Activated CD8-positive, alpha-beta T cell treated with anti-CD3 and anti-CD28 coated beads for 36 hours (primary cell): ENCODE measurements around the gene CALCB. TPM values are rescaled to one million over a fixed set of nuclear protein-coding genes. Genes with fewer than 3 reads are reported as not detected.

Source experiments
- ATAC-seq: fragments of 200-7000 bp; cut with Tn5 transposase; one replicate; pipeline ENCODE4 v1.10.0; 2021; ENCODE audit warnings: mild to moderate bottlenecking, moderate library complexity
- CTCF ChIA-PET: fragments of 350-600 bp; sonication (Branson Sonifier 250); formaldehyde crosslinking; loops from one replicate; lab custom pipeline; 2021; ENCODE audit warnings: antibody characterized with exemption; lab: Charles Lee
- POLR2A ChIA-PET: fragments of 350-600 bp; sonication (Branson Sonifier 250); formaldehyde crosslinking; loops from one replicate; lab custom pipeline; 2021; ENCODE audit warnings: antibody characterized with exemption; lab: Charles Lee
- DNase-seq: peaks from one replicate; pipeline ENCODE4 v3.0.0-alpha.2; 2020
- H3K27ac Mint-ChIP-seq: one replicate; pipeline ENCODE4 v1.8.0; 2021; ENCODE audit warnings: mild to moderate bottlenecking, mixed read lengths
- H3K27me3 Mint-ChIP-seq: one replicate; pipeline ENCODE4 v1.8.0; 2021; ENCODE audit warnings: mixed read lengths
- H3K36me3 Mint-ChIP-seq: one replicate; pipeline ENCODE4 v1.8.0; 2021; ENCODE audit warnings: low read depth, mixed read lengths
- H3K4me1 Mint-ChIP-seq: one replicate; pipeline ENCODE4 v1.8.0; 2021; ENCODE audit warnings: low read depth, mixed read lengths
- H3K4me3 Mint-ChIP-seq: one replicate; pipeline ENCODE4 v1.8.0; 2021; ENCODE audit warnings: mild to moderate bottlenecking, moderate library complexity, mixed read lengths
- H3K9me3 Mint-ChIP-seq: one replicate; pipeline ENCODE4 v1.8.0; 2021; ENCODE audit warnings: mixed read lengths
- intact Hi-C: fragments of 100-400 bp; cut with micrococcal nuclease; formaldehyde crosslinking; loops from one replicate; pipeline ENCODE4 v1.10.0; 2022
- total RNA-seq, 2 experiments: library from RNA; stranded (reverse); gene quantifications; one replicate each; pipeline ENCODE4 v1.2.3, GENCODE V29; 2021
- TF ChIP-seq, protein P1 (sequence below): fragments of 200-600 bp; IDR thresholded peaks from one replicate; pipeline ENCODE4 v1.8.0; 2022; ENCODE audit warnings: antibody characterized with exemption, mild to moderate bottlenecking

The CALCB gene
- total RNA-seq, 2 experiments from 2014 or later, result 3.9 to 4.7 TPM

GRCh38 chr11:15119352-15119751, 46.0 kb downstream of the CALCB start:
- Mint-ChIP-seq H3K27me3 (peaks cover 42% of the 10 kb centered on the region), H3K4me3 (no peak overlapping the region), H3K27ac (no peak overlapping the region), H3K4me1 (peaks cover 18% of the 10 kb centered on the region), H3K9me3 (no peaks in the 10 kb centered on the region), H3K36me3 (no peaks in the 10 kb centered on the region)
- TF ChIP-seq, protein P1, sequence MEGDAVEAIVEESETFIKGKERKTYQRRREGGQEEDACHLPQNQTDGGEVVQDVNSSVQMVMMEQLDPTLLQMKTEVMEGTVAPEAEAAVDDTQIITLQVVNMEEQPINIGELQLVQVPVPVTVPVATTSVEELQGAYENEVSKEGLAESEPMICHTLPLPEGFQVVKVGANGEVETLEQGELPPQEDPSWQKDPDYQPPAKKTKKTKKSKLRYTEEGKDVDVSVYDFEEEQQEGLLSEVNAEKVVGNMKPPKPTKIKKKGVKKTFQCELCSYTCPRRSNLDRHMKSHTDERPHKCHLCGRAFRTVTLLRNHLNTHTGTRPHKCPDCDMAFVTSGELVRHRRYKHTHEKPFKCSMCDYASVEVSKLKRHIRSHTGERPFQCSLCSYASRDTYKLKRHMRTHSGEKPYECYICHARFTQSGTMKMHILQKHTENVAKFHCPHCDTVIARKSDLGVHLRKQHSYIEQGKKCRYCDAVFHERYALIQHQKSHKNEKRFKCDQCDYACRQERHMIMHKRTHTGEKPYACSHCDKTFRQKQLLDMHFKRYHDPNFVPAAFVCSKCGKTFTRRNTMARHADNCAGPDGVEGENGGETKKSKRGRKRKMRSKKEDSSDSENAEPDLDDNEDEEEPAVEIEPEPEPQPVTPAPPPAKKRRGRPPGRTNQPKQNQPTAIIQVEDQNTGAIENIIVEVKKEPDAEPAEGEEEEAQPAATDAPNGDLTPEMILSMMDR, result no peak
- intact Hi-C loops, result no loop called here
- ChIA-PET CTCF (interaction anchor here (1.6 kb wide), 1 partner anchor 150 kb away, joined by 3 read pairs; no protein-coding TSS in a partner anchor), POLR2A (no interaction called here)
- DNase-seq, result no peak
- no peak for ATAC-seq

DNA sequence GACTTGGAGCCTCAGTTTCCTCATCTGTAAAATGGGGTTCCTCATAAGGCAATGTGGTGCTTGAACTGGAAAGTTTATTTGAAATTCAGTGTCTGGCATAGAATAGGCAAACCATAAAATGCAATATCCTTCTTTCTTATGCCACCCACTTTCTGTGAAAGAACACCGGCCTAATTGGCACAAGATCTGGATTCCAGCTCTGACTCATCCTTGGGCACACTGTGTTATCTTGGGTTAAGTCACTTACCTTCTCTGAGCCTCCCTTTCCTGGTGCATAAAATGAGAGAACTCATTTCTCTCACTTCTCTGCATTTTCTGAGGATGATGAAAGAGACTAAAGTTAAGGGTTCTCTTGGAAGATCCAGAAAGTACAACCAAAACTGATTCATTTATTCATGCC, 46.4 kb downstream of the CALCB start:
- ATAC-seq (no peak), DNase-seq (no peak)
- Mint-ChIP-seq H3K4me1 (peaks cover 18% of the 10 kb centered on the region), H3K36me3 (no peaks in the 10 kb centered on the region), H3K27ac (no peak overlapping the region), H3K4me3 (no peak overlapping the region), H3K9me3 (no peaks in the 10 kb centered on the region), H3K27me3 (peaks cover 42% of the 10 kb centered on the region)
- POLR2A ChIA-PET, result no interaction called here
- CTCF ChIA-PET, result no interaction called here
- TF ChIP-seq, protein P1, result no peak
- intact Hi-C loops, result no loop called here

- ATAC-seq (no peak), DNase-seq (no peak)
- POLR2A ChIA-PET, result no interaction called here
- CTCF ChIA-PET, result interaction anchor here (1.1 to 1.4 kb wide), 2 partner anchors 22 to 117 kb away, joined by 3 read pairs; no protein-coding TSS in a partner anchor
- intact Hi-C loops, result no loop called here
- Mint-ChIP-seq H3K4me3 (no peak overlapping the region), H3K27me3 (peaks cover 14% of the 10 kb centered on the region), H3K27ac (no peak overlapping the region), H3K9me3 (no peaks in the 10 kb centered on the region), H3K4me1 (peaks cover 5% of the 10 kb centered on the region), H3K36me3 (no peaks in the 10 kb centered on the region)
- TF ChIP-seq, protein P1, result no peak
Observed at GRCh38 chr11:15123849-15124248, 50.5 kb downstream of the CALCB start.

- no peaks in the 10 kb centered on the region for H3K36me3 Mint-ChIP-seq
- ChIA-PET CTCF (interaction anchor here (1.1 to 1.4 kb wide), 2 partner anchors 23 to 118 kb away, joined by 3 read pairs; no protein-coding TSS in a partner anchor), POLR2A (no interaction called here)
- H3K9me3 Mint-ChIP-seq, result no peaks in the 10 kb centered on the region
- no peak for ATAC-seq
- TF ChIP-seq, protein P1, result no peak
- DNase-seq, result no peak
- intact Hi-C loops, result no loop called here
- H3K4me1 Mint-ChIP-seq, result peaks cover under 1% of the 10 kb centered on the region
- no peak overlapping the region for H3K27ac Mint-ChIP-seq
- no peak overlapping the region for H3K4me3 Mint-ChIP-seq
- peaks cover 12% of the 10 kb centered on the region for H3K27me3 Mint-ChIP-seq
Observed at GRCh38 chr11:15124528-15124927, 51.1 kb downstream of the CALCB start.

- Mint-ChIP-seq H3K4me3 (no peak overlapping the region), H3K36me3 (no peaks in the 10 kb centered on the region), H3K27ac (no peak overlapping the region), H3K4me1 (no peaks in the 10 kb centered on the region), H3K9me3 (no peaks in the 10 kb centered on the region), H3K27me3 (peaks cover 8% of the 10 kb centered on the region)
- ChIA-PET CTCF (no interaction called here), POLR2A (no interaction called here)
- TF ChIP-seq, protein P1, result no peak
- intact Hi-C loops, result no loop called here
- ATAC-seq (no peak), DNase-seq (no peak)
Observed at GRCh38 chr11:15127341-15127740, 53.9 kb downstream of the CALCB start.

Other genes starting within 250 kb of the CALCB start
- 10 to 100 TPM; 12.9 to 13.9 TPM for gene CYP2R1, start 181.4 kb upstream of the CALCB start, total RNA-seq
- not detected for gene CALCA, start 101.2 kb upstream of the CALCB start, total RNA-seq
- 1 to 10 TPM in 1 of 2 experiments, under 1 TPM in 1; 0.74 to 1.4 TPM for gene INSC, start 41.3 kb downstream of the CALCB start, total RNA-seq